Measurements from ENCODE around the gene C5AR1.
A peak's percentile ranks its signal among the peaks of the same experiment; 100 is the strongest.
"Not testable (repeated sequence)": the region's sequence is repeated elsewhere in the genome, so short reads cannot be mapped to it uniquely, and the experiment has no call there.

The C5AR1 gene

GRCh38 chr19:47274891-47275761 lies 34.5 kb upstream of the C5AR1 start:
- H3K4me3 ChIP-seq (ENCODE audit: low read depth, low read length), result peak overlapping the region; percentile 39
- DNase-seq (ENCODE audit: low read depth), result no peak
- TF ChIP-seq CTCF (IDR thresholded peaks at IDR 0.05; ENCODE audit: insufficient read depth, low read depth, low read length, missing control alignments), result no peak

DNA sequence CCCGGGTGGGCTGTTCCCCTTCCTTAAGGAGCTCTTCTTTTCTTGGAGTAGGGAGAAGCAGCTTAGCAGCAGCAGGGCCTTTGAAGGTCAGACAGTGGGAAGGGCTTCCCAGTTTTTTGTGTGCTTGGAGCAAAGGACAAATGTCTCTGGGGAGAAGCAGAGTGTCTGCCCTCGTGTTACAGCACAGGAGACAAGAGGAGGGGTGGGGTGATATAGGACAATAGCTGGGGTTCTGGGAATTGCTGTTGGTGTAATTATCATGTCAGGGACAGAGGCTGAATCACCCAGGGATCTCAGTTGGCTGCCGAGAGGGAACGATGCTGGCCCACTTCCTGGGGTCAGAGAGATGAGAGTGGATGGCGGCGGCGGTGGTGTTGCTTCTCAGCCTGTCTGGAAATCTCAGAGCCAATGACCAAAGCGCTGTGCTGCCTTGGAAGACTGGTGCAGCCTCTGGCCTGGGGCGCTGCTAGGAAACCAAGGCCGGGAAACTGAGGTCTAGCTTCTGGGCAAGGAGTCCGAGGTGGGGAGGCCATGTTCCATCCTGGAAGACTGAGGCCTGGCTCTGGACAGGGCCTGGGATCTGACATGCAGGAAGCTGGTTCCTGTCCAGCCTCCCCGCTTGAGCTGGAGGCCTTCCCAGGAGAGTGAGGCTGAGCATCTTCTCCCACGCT lies 33.7 kb upstream of the C5AR1 start:
- no peak overlapping the region for H3K4me3 ChIP-seq (ENCODE audit: low read depth, low read length)
- no peak for DNase-seq (ENCODE audit: low read depth)
- TF ChIP-seq CTCF (IDR thresholded peaks at IDR 0.05; ENCODE audit: insufficient read depth, low read depth, low read length, missing control alignments), result no peak

DNA sequence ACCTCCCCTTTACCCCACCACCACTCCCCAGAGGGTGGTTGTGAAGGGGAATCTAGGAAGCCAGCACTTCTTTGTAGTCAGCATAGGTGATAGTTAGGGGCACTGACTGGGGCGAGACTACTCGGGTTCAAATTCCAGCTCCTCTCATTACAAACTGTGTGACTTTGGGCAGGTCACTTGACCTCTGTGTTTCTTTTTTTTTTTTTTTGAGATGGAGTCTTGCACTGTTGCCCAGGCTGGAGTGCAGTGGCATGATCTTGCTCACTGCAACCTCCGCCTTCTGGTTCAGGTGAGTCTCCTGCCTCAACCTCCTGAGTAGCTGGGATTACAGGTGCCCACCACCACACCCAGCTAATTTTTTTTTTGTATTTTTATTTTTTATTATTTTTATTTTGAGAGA lies 33.1 kb upstream of the C5AR1 start:
- H3K4me3 ChIP-seq (ENCODE audit: low read depth, low read length); DNase-seq (ENCODE audit: low read depth): not testable (repeated sequence)

DNA sequence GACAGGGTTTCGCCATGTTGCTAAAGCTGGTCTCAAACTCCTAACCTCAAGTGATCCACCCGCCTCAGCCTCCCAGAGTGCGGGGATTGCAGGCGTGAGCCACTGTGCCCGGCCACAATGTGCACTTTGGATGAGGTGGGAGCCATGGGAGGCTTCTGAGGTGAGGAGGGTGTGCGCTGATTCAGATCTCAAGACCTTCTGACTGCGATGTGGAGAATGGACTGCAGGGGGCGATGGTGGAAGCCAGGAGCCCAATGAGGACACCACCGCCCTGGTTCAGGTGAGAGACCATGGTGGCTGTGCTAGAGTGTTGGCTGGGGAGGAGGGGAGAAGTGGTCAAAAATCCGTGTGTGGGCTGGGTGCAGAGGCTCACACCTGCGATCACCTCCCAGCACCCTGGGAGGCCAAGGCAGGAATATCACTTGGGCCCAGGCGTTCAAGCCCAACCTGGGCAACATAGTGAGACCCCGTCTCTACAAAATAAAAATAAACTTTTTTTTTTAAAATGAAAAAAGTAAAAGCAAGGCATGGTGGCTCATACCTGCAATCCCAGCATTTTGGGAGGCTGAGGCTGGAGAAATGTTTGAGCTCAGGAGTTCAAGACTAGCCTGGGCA lies 29.4 kb upstream of the C5AR1 start:
- no peak overlapping the region for H3K4me3 ChIP-seq (ENCODE audit: low read depth, low read length)
- peak; percentile 54 for TF ChIP-seq CTCF (IDR thresholded peaks at IDR 0.05; ENCODE audit: insufficient read depth, low read depth, low read length, missing control alignments)
- peak; percentile 65 for DNase-seq (ENCODE audit: low read depth)

- no peak for TF ChIP-seq CTCF (IDR thresholded peaks at IDR 0.05; ENCODE audit: insufficient read depth, low read depth, low read length, missing control alignments)
- no peak for DNase-seq (ENCODE audit: low read depth)
- H3K4me3 ChIP-seq (ENCODE audit: low read depth, low read length), result no peak overlapping the region
Observed at GRCh38 chr19:47283405-47284059, 26.1 kb upstream of the C5AR1 start.

DNA sequence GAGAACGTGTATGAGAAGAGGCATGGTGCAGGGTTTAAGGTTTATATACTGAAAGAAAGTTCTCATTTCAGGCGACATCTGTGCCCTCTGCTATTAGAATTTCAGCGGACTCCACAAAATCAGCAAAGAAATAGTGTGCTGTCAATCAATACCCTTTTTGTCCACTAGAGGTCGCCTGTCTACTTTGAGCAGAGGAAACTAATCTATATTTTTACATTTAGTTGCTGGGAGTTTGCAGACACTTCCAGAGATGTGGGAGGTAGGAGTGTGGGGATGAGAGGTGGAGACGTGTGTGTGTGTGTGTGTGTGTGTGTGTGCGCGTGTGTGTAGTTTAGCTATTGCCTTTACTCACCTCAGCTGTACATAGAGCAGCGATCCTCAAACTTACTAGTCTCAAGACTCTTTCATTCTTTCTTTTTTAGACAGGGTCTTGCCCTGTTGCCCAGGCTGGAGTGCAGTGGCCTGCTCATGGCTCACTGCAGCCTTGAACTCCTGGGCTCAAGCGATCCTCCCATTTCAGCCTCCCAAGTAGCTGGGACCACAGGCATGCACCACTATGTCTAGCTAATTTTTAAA lies 25.2 kb upstream of the C5AR1 start:
- H3K4me3 ChIP-seq (ENCODE audit: low read depth, low read length), result no peak overlapping the region
- TF ChIP-seq CTCF (IDR thresholded peaks at IDR 0.05; ENCODE audit: insufficient read depth, low read depth, low read length, missing control alignments), result peak; percentile 80
- DNase-seq (ENCODE audit: low read depth), result peak; percentile 77

All from GM12865 (cell line).